Mucosa of gallbladder (tissue), 1 donor: ENCODE measurements around the gene LEFTY1. TPM values are rescaled to one million over a fixed set of nuclear protein-coding genes. Genes with fewer than 3 reads are reported as not detected.

Source experiments
- DNase-seq: peaks from one replicate; pipeline ENCODE4 v3.0.0-alpha.2; 2020; ENCODE audit warnings: low spot score
- total RNA-seq: library from RNA; stranded (reverse); gene quantifications from one replicate; pipeline ENCODE4 v1.2.1, GENCODE V29; 2021
- donor health status: DM: no; HTN: no; CAD: no.

The LEFTY1 gene
- total RNA-seq, 1 donor from 2014 or later = 1.5 TPM

- DNase-seq = no peak
These were observed 17.4 kb downstream of the LEFTY1 start for GRCh38 chr1:225871359-225872074.

GRCh38 chr1:225870911-225871310 lies 18.0 kb downstream of the LEFTY1 start:
- DNase-seq = no peak

- DNase-seq = no peak
These were observed 20.2 kb downstream of the LEFTY1 start for GRCh38 chr1:225868631-225869330.

- DNase-seq = no peak
These were observed 22.0 kb downstream of the LEFTY1 start for GRCh38 chr1:225866981-225867380.

GRCh38 chr1:225866061-225866837 lies 22.7 kb downstream of the LEFTY1 start:
- no peak for DNase-seq

- DNase-seq = no peak
These were observed 23.4 kb downstream of the LEFTY1 start for GRCh38 chr1:225865514-225865913.

GRCh38 chr1:225863167-225863566 lies 25.8 kb downstream of the LEFTY1 start:
- no peak for DNase-seq

- no peak for DNase-seq
These were observed 26.4 kb downstream of the LEFTY1 start for GRCh38 chr1:225862581-225862950.

- no peak for DNase-seq
These were observed 26.9 kb downstream of the LEFTY1 start for GRCh38 chr1:225861834-225862580.

GRCh38 chr1:225860876-225861441 lies 28.0 kb downstream of the LEFTY1 start:
- no peak for DNase-seq

- no peak for DNase-seq
These were observed 28.8 kb downstream of the LEFTY1 start for GRCh38 chr1:225860107-225860506.

- DNase-seq = no peak
These were observed 29.8 kb downstream of the LEFTY1 start for GRCh38 chr1:225859151-225859550.

- no peak for DNase-seq
These were observed 31.7 kb downstream of the LEFTY1 start for GRCh38 chr1:225857256-225857655.

GRCh38 chr1:225855503-225856300 lies 33.2 kb downstream of the LEFTY1 start:
- DNase-seq = no peak

- no peak for DNase-seq
These were observed 35.5 kb downstream of the LEFTY1 start for GRCh38 chr1:225853441-225853840.

- no peak for DNase-seq
These were observed 36.4 kb downstream of the LEFTY1 start for GRCh38 chr1:225852413-225853124.

- no peak for DNase-seq
These were observed 37.1 kb downstream of the LEFTY1 start for GRCh38 chr1:225851805-225852204.

GRCh38 chr1:225850370-225850769 lies 38.6 kb downstream of the LEFTY1 start:
- DNase-seq = no peak

GRCh38 chr1:225849925-225850324 lies 39.0 kb downstream of the LEFTY1 start:
- DNase-seq = no peak
